T-helper 9 cell (primary cell): Measurements from ENCODE around the gene PPP3CB.
"Not testable (repeated sequence)": the region's sequence is repeated elsewhere in the genome, so short reads cannot be mapped to it uniquely, and the experiment has no call there.

ENCODE experiments used
- DNase-seq: peaks from one replicate; pipeline ENCODE4 v3.0.0-alpha.2; 2020

Gene PPP3CB

GRCh38 chr10:73413528-73414229 lies 82.1 kb downstream of the PPP3CB start, which contains the start of gene ANXA7:
ANXA7 (minus strand) TSS chr10:73414058; CDS start chr10:73400856, 13,202 bp downstream.
- peak; percentile 92 for DNase-seq

DNA sequence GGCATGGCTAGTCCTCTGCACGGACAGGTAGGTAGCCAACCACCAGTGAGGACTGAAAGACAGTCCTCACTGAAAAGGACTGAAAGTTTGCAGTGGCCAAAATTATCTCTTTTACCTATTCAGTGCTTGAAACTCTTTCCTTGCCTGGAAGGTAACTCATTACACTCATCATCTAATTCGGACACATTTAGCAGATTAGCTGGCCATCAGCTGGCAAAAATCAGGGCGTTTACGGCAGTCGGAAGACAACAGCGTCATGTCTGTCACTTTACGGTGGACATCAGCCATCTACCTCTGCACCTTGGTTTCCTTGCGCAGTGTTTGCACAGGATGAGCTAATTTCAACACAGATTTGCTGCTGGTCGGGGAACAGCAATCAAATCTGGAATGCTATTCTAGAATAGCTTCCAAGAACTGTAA lies 82.7 kb downstream of the PPP3CB start:
- DNase-seq: peak; percentile 21

GRCh38 chr10:73410897-73411296 lies 84.9 kb downstream of the PPP3CB start:
- no peak for DNase-seq

GRCh38 chr10:73408978-73409521 lies 86.8 kb downstream of the PPP3CB start:
- no peak for DNase-seq

DNA sequence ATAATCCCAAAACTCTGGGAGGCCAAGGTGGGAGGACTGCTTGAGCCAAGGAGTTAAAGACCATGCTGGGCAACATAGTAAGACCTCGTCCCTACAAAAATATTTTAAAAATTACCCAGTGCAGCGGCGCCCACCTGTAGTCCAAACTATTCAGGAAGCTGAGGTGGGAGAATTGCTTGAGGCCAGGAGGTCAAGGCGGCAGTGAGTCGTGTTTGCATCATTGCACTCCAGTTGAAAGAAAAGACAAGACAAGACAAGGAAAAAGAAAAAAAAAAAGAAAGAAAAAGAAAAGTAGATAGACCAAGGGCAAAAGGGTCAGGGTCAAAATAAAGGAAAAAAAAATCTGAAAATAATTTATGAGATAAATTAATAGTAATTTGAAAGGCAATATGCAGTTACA lies 87.8 kb downstream of the PPP3CB start:
- no peak for DNase-seq

- DNase-seq: no peak
Observed at GRCh38 chr10:73407495-73407894, 88.3 kb downstream of the PPP3CB start.

- no peak for DNase-seq
Observed at GRCh38 chr10:73406846-73407245, 89.0 kb downstream of the PPP3CB start.

GRCh38 chr10:73405556-73405955 lies 90.3 kb downstream of the PPP3CB start:
- no peak for DNase-seq

DNA sequence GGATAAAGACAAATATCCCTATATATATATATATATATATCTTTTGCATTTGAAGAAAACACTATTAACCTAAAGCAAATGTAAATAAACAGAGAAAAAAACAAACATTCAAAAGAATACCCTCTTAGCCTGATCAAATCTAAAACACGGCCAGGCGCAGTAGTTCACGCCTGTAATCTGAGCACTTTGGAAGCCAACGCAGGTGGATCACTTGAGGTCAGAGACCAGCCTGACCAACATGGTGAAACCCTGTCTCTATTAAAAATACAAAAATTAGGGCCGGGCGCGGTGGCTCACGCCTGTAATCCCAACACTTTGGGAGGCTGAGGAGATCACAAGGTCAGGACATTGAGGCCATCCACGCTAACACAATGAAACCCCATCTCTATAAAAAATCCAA lies 91.1 kb downstream of the PPP3CB start:
- no peak for DNase-seq

DNA sequence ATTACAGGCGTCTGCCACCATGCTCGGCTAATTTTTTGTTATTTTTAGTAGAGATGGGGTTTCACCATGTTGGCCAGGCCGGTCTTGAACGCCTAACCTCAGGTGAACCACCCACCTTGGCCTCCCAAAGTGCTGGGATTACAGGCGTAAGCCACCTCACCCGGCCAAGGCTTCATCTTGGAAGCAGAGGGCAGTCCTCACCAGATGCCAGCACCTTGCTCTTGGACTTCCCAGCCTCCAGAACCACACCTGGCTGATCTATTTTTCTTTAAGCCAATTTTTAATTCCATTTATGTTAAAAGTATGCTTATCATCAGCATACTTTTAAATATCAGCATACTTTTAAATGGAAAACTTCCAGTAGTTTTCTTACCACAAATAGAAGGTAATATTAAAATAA lies 94.2 kb downstream of the PPP3CB start:
- no peak for DNase-seq

DNA sequence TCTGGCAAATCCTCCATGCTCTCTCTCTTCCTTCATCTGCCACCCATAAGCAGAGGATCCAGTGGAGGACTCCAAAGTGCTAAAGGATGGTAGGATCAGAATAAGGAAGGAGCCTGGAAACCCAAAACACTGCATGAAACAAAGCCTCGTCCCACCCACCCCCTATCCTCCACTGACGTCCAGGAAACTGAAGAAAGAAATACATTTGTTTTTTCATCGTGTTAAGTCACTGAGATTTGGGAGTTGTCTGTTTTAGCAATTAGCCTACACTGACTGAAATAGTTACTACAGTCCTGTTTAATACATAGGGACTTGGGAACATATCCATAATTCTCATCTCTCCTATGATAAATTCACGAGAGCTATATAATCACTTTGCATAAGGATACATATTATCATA lies 96.8 kb downstream of the PPP3CB start:
- DNase-seq: no peak

DNA sequence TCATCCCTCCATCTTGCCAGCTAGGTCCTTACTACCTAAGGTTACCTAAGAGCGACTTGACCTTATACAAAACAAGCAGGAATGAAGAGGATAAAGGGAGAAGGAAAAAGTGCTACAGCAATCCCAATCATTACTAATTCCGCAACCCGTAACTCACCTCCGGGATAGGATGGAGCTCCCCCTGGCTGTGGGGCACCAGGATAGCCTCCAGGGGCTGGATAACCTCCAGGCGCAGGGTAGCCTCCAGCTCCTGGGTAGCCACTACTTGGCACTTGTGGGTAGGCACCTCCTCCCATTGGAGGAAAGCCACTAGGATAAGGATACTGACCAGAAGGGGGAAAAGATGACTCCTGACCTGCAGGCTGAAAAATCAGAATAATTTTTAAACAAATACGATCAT lies 97.8 kb downstream of the PPP3CB start:
- no peak for DNase-seq

DNA sequence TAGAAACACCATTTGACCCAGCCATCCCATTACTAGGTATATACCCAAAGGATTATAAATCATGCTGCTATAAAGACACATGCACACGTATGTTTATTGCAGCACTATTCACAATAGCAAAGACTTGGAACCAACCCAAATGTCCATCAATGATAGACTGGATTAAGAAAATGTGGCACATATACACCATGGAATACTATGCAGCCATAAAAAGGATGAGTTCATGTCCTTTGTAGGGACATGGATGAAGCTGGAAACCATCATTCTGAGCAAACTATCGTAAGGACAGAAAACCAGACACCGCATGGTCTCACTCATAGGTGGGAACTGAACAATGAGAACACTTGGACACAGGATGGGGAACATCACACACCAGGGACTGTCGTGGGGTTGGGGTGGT lies 101.5 kb downstream of the PPP3CB start:
- DNase-seq: not testable (repeated sequence)

- no peak for DNase-seq
Observed at GRCh38 chr10:73388228-73388627, 107.6 kb downstream of the PPP3CB start.

DNA sequence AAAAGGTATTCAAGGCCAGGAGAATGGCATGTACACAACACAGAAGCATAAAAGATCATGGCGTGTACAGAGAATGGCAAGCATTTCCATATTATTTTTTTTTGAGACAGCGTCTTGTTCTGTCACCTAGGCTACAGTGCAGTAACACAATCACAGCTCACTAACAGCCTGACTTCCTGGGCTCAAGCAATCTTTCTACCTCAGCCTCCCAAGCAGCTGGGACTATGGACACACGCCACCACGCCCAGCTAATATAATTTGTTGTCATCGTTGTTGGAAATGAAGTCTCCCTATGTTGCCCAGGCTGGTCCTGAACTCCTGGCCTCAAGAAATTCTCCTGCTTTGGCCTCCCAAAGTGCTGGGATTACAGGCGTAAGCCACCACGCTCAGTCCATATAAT lies 109.2 kb downstream of the PPP3CB start:
- no peak for DNase-seq
